ENCODE data around the gene AURKAIP1.

DNA sequence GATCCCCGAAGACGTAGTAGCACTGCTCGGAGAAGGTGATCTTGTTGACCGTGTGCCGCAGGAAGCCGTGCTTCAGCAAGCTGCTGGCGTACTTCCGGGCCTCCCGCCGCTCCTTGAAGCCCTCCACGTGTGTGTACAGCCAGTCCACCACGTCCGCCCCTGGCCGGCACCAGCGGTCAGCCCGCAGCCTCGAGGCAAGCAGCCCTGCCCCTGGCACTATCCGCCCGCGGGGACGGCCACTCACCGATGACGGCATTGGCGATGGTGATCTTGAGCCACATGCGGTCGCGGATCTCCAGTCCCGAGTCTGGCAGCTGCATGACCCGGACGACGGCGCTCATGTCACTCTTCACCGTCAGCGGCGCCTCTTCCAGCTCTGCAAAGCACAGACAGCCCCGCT, 36.7 kb downstream of the AURKAIP1 start:
- TF ChIP-seq POLR2A (IDR thresholded peaks at IDR 0.05) (no peak), CTCF (IDR thresholded peaks at IDR 0.05) (no peak)

All from testis (tissue), 2 donors.